HepG2 (cell line): Measurements from ENCODE around the gene LILRB5. TPM values are rescaled to one million over a fixed set of nuclear protein-coding genes. Genes with fewer than 3 reads are reported as not detected.

Experiments
- ATAC-seq: fragments of 200-7000 bp; cut with Tn5 transposase; 3 replicates; pipeline ENCODE4 v1.9.1; 2020; ENCODE audit warnings: mild to moderate bottlenecking, moderate library complexity
- BruUV-seq: library from RNA; stranded (reverse); fragments of 400-500 nt; replicated peaks from 2 replicates; lab custom pipeline; 2021; lab: Mats Ljungman, UMichigan
- CTCF ChIA-PET: fragments of 300-600 bp; formaldehyde crosslinking; extraction: SDS; loops from one replicate; lab custom pipeline; 2021; ENCODE audit warnings: low total read pairs, inconsistent platforms, low intra/inter-chr PET ratio; lab: Yijun Ruan, JAX
- POLR2A ChIA-PET: fragments of 350-600 bp; sonication (Branson Sonifier 250); formaldehyde crosslinking; loops from one replicate; lab custom pipeline; 2020; ENCODE audit warnings: antibody characterized with exemption, inconsistent platforms; lab: Yijun Ruan, JAX
- DNase-seq: peaks from one replicate; pipeline ENCODE4 v3.0.0-alpha.2; 2015; ENCODE audit warnings: low spot score
- FAIRE-seq: peaks from 3 replicates; lab custom pipeline; 2011; peaks lifted over from hg19 to GRCh38; lab: Jason Lieb, UNC
- H2AFZ ChIP-seq: one replicate; pipeline ENCODE4 v1.6.1; 2011; ENCODE audit warnings: low read length, inconsistent platforms
- H3K27ac ChIP-seq: fragments of 300-600 bp; 3 replicates; pipeline ENCODE4 v1.8.0; 2011; ENCODE audit warnings: mixed run types, mild to moderate bottlenecking, mixed read lengths, low read length, inconsistent platforms; ENCODE audit not compliant: insufficient read depth; ENCODE audit errors: extremely low read length
- H3K27me3 ChIP-seq, 2 experiments: fragments of 200-600 bp in 1 of 2; 2 replicates in 1 of 2; 3 replicates in 1 of 2; pipeline versions ENCODE4 v1.6.0 to v1.8.0; 2011; ENCODE audit warnings: low read length in 2 of 2, mild to moderate bottlenecking in 2 of 2, moderate library complexity in 2 of 2, inconsistent platforms in 1 of 2; ENCODE audit not compliant: insufficient read depth in 2 of 2, control insufficient read depth in 1 of 2
- H3K36me3 ChIP-seq, 2 experiments: fragments of 200-600 bp in 1 of 2; replicated peaks in 1 of 2; 2 replicates in 1 of 2; 3 replicates in 1 of 2; pipeline versions ENCODE4 v1.5.1 to v1.8.0; 2011; ENCODE audit warnings: low read length in 2 of 2, inconsistent platforms in 1 of 2; ENCODE audit not compliant: insufficient read depth in 2 of 2, control insufficient read depth in 1 of 2
- H3K4me1 ChIP-seq: 2 replicates; pipeline ENCODE4 v1.5.1; 2012; ENCODE audit warnings: low read length, inconsistent platforms; ENCODE audit not compliant: insufficient read depth
- H3K4me2 ChIP-seq: 2 replicates; pipeline ENCODE4 v1.6.0; 2011; ENCODE audit warnings: low read depth, low read length, inconsistent platforms
- H3K4me3 ChIP-seq, 3 experiments: fragments of 200-600 bp in 1 of 3; sonication (generic), shearing (Covaris generic) in 1 of 3; replicated peaks in 1 of 3; 2 replicates each; pipeline ENCODE4 v1.5.1; 2011 to 2016; ENCODE audit warnings: low read length in 3 of 3, inconsistent platforms in 2 of 3, low read depth in 2 of 3, mild to moderate bottlenecking in 2 of 3, control low read depth in 1 of 3, mixed read lengths in 1 of 3; ENCODE audit not compliant: insufficient read depth in 1 of 3
- H3K79me2 ChIP-seq: one replicate; pipeline ENCODE4 v1.6.1; 2011; ENCODE audit warnings: low read length, inconsistent platforms; ENCODE audit not compliant: insufficient read depth
- H3K9ac ChIP-seq: 2 replicates; pipeline ENCODE4 v1.6.0; 2011; ENCODE audit warnings: mild to moderate bottlenecking, low read depth, low read length, inconsistent platforms; ENCODE audit not compliant: insufficient read depth
- H3K9me3 ChIP-seq: 2 replicates; pipeline ENCODE4 v1.5.1; 2012; ENCODE audit warnings: mild to moderate bottlenecking, low read length
- H4K20me1 ChIP-seq: 2 replicates; pipeline ENCODE4 v1.6.0; 2011; ENCODE audit warnings: inconsistent platforms, mild to moderate bottlenecking, low read length, moderate library complexity; ENCODE audit not compliant: insufficient read depth
- AGO2 ChIP-seq: fragments of 200-400 bp; formaldehyde crosslinking; optimal IDR thresholded peaks from 2 replicates; pipeline ENCODE3; 2017; ENCODE audit warnings: mild to moderate bottlenecking, low read depth, low read length, moderate library complexity
- CHD2 ChIP-seq: IDR thresholded peaks from 2 replicates; pipeline ENCODE4 v1.6.1; 2011; ENCODE audit warnings: low read depth, low read length, improper control_type of control experiment
- KDM5B ChIP-seq: sonication (generic); formaldehyde crosslinking; IDR thresholded peaks from 2 replicates; pipeline ENCODE4 v1.4.0; 2020; ENCODE audit warnings: missing genetic modification reagents, mild to moderate bottlenecking, borderline replicate concordance
- KLF13 ChIP-seq: sonication (generic); formaldehyde crosslinking; IDR thresholded peaks from 2 replicates; pipeline ENCODE4 v1.4.0; 2020; ENCODE audit warnings: mild to moderate bottlenecking, missing genetic modification reagents
- MATR3 ChIP-seq: sonication (generic); formaldehyde crosslinking; IDR thresholded peaks from 2 replicates; pipeline ENCODE4 v1.4.0; 2020; ENCODE audit warnings: missing genetic modification reagents
- MTA1 ChIP-seq: sonication (generic); formaldehyde crosslinking; IDR thresholded peaks from 2 replicates; pipeline ENCODE4 v1.4.0; 2020; ENCODE audit warnings: missing genetic modification reagents, mild to moderate bottlenecking, borderline replicate concordance
- RBFOX2 ChIP-seq: fragments of 200-400 bp; formaldehyde crosslinking; IDR thresholded peaks from 2 replicates; pipeline ENCODE4 v1.6.1; 2017; ENCODE audit warnings: low read depth, mild to moderate bottlenecking, low read length
- SP4 ChIP-seq: sonication (generic); formaldehyde crosslinking; IDR thresholded peaks from 2 replicates; pipeline ENCODE4 v1.8.1; 2023; ENCODE audit warnings: mild to moderate bottlenecking, missing genetic modification reagents
- XRCC5 ChIP-seq: fragments of 200-400 bp; formaldehyde crosslinking; optimal IDR thresholded peaks from 2 replicates; pipeline ENCODE3; 2017; ENCODE audit warnings: mild to moderate bottlenecking, low read length
- ZNF121 ChIP-seq: sonication (generic); formaldehyde crosslinking; IDR thresholded peaks from 2 replicates; pipeline ENCODE4 v1.5.0; 2020; ENCODE audit warnings: mild to moderate bottlenecking, missing genetic modification reagents
- ZNF296 ChIP-seq: sonication (generic); formaldehyde crosslinking; conservative IDR thresholded peaks from 2 replicates; pipeline ENCODE4 v1.5.0; 2020; ENCODE audit warnings: mild to moderate bottlenecking, missing genetic modification reagents
- ZNF317 ChIP-seq: sonication (generic); formaldehyde crosslinking; IDR thresholded peaks from 2 replicates; pipeline ENCODE4 v1.5.0; 2020; ENCODE audit warnings: mild to moderate bottlenecking, missing genetic modification reagents
- ZNF572 ChIP-seq: sonication (generic); formaldehyde crosslinking; IDR thresholded peaks from 2 replicates; pipeline ENCODE4 v1.5.1; 2020; ENCODE audit warnings: mild to moderate bottlenecking, missing genetic modification reagents
- ZNF672 ChIP-seq: sonication (generic); formaldehyde crosslinking; IDR thresholded peaks from 2 replicates; pipeline ENCODE4 v1.8.1; 2022; ENCODE audit warnings: missing genetic modification reagents
- ZNF687 ChIP-seq: sonication (generic); formaldehyde crosslinking; IDR thresholded peaks from 2 replicates; pipeline ENCODE4 v1.5.1; 2020; ENCODE audit warnings: mild to moderate bottlenecking, missing genetic modification reagents, moderate library complexity
- ZSCAN31 ChIP-seq: sonication (generic); formaldehyde crosslinking; IDR thresholded peaks from 2 replicates; pipeline ENCODE4 v1.5.0; 2020; ENCODE audit warnings: low read depth, mild to moderate bottlenecking, missing genetic modification reagents
- WGBS: methylation state at CpG from one replicate; pipeline ENCODE4 v1.1.6; 2017; ENCODE audit warnings: low lambda C conversion rate; 5-methylcytosine and 5-hydroxymethylcytosine counted together
- in situ Hi-C: cut with HindIII; loops from 2 replicates; pipeline ENCODE4 v1.10.0; 2017; ENCODE audit warnings: low pct_unique_long_range_greater_than_20kb; ENCODE audit not compliant: extremely low pct_ligation_motif_present
- intact Hi-C: fragments of 100-400 bp; cut with micrococcal nuclease; formaldehyde crosslinking; loops from one replicate; pipeline ENCODE4 v1.10.0; 2022; ENCODE audit not compliant: unreplicated experiment
- polyA plus RNA-seq, 8 experiments: library from polyadenylated mRNA; depleted of rRNA in 3 of 8; stranded (reverse) in 7 of 8; unstranded in 1 of 8; fragments of >200 nt; fragmentation: Illumina TruSeq in 4 of 8; extraction: Trizol in 4 of 8; gene quantifications; 2 replicates each; pipeline versions ENCODE4 v1.2.1 to v1.2.3, GENCODE V29; 2011 to 2016; ENCODE audit warnings: low read depth in 4 of 8, missing spikeins in 1 of 8, mixed read lengths in 1 of 8; ENCODE audit not compliant: insufficient read depth in 1 of 8
- total RNA-seq, 5 experiments: library from RNA; depleted of rRNA; stranded (reverse); fragments of >200 nt; fragmentation: Illumina TruSeq; extraction: Trizol; gene quantifications; 2 replicates each; pipeline ENCODE4 v1.2.3, GENCODE V29; 2016; ENCODE audit warnings: low read depth in 1 of 5

LILRB5 gene
- total and polyA plus RNA-seq, 2 of the 13 experiments (the other 11 are each of a cell fraction or from before 2014, with no cell fraction given), result not detected

DNA sequence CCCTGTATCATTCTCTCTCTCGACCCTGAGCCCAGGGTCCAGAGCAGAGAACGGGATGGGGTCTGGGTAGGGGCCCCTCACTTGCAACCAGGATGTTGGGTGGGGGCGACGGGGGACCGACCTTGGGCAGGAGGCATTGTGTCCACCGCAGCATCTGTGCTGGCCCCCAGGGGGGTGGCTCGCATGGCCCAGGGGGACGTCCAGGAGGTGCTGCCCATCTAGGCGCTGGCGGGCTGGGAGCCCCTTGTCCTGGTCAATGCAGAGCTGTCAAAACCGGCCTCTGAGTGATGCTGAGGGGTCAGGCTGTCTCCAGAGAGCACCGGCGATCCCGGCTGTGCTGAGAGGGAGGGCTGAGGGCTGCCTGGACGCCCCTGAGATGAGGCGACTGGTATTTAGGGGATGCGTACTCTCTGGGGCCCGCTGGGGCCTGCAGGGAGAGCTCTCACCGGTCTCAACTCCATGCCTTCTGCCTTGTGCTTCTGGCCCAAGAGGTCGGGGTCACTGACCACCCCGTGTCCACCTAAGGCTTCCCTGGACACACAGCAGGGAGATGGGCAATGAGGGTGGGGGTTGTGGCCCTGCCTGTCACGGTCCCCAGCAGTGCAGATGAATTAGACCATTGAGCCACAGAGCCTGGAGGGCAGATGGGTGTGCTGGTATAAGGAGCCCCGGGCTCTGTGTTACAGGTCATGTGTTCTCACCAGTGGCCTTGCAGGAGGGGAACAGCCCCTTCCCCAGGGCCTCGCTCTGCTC lies 47.8 kb downstream of the LILRB5 start:
- peaks cover 20 to 38% of the 10 kb centered on the region in 2 experiments for H3K36me3 ChIP-seq
- POLR2A ChIA-PET, result interaction anchor here (1.2 to 4.9 kb wide), 5 partner anchors 9 to 72 kb away, joined by 3 to 114 read pairs (median 17); partner anchors contain the start of genes CNOT3, LENG1, MBOAT7 and RPS9
- peaks cover 50% of the 10 kb centered on the region for H4K20me1 ChIP-seq
- peak; percentile 40 for ATAC-seq
- in situ Hi-C loops (no loop called here), intact Hi-C loops (no loop called here)
- no peak for FAIRE-seq
- H3K4me3 ChIP-seq, result peak overlapping the region in 2 of 3 experiments; percentile 15 to 55; a peak in 3 of 6 replicates
- TSS peak; percentile 89 for BruUV-seq
- H3K9me3 ChIP-seq, result no peaks in the 10 kb centered on the region
- H3K4me1 ChIP-seq, result peaks cover 75% of the 10 kb centered on the region
- H3K4me2 ChIP-seq, result peak overlapping the region; percentile 83
- H2AFZ ChIP-seq, result no peak overlapping the region
- no peak for DNase-seq
- H3K79me2 ChIP-seq, result peaks cover 19% of the 10 kb centered on the region
- 4% methylated on average over 5 of the region's 24 CpGs for WGBS
- no peaks in the 10 kb centered on the region for H3K27me3 ChIP-seq
- H3K9ac ChIP-seq, result peak overlapping the region; percentile 57
- H3K27ac ChIP-seq, result peak overlapping the region; percentile 80
- CTCF ChIA-PET, result interaction anchor here (0.6 kb wide), 1 partner anchor 22 kb away, joined by 3 read pairs; no protein-coding TSS in a partner anchor
- 0 out of 2 replicates have a peak, but pooled peaks have one; percentile 25 for TF ChIP-seq ZNF317 (CRISPR knock-in tag)
- 0 out of 2 replicates have a peak, but pooled peaks have one; percentile 39 for TF ChIP-seq KDM5B (CRISPR knock-in tag)
- peak; percentile 36; the same call in 1 of the 2 replicates for TF ChIP-seq ZNF672
- peak; percentile 19; the same call in 1 of the 2 replicates for TF ChIP-seq ZSCAN31 (CRISPR knock-in tag)
- 0 out of 2 replicates have a peak, but pooled peaks have one; percentile 37 for TF ChIP-seq CHD2
- TF ChIP-seq SP4 (CRISPR knock-in tag), result no peak
- TF ChIP-seq MTA1, result 0 out of 2 replicates have a peak, but pooled peaks have one; percentile 6
- peak; percentile 98 for TF ChIP-seq AGO2
- TF ChIP-seq ZNF296 (CRISPR knock-in tag), result peak; percentile 86
- peak; percentile 20 for TF ChIP-seq XRCC5
- TF ChIP-seq ZNF572 (CRISPR knock-in tag), result no peak
- peak; percentile 52 for TF ChIP-seq ZNF687 (CRISPR knock-in tag)
- TF ChIP-seq KLF13 (CRISPR knock-in tag), result no peak
- peak; percentile 42; the same call in 1 of the 2 replicates for TF ChIP-seq ZNF121 (CRISPR knock-in tag)
- TF ChIP-seq MATR3 (CRISPR knock-in tag), result no peak
- TF ChIP-seq RBFOX2, result peak; percentile 71
